ENCODE results near the gene ZNF385D. TPM values are rescaled to one million over a fixed set of nuclear protein-coding genes. Genes with fewer than 3 reads are reported as not detected.

ZNF385D gene
- total RNA-seq, 1 experiment from 2014 or later: 13.0 TPM

GRCh38 chr3:21562243-21562642 is 188.8 kb downstream of the ZNF385D start:
- no peak for ATAC-seq
- no peak for DNase-seq (ENCODE audit: low read depth, low spot score)
- Histone ChIP-seq H3K27me3 (ENCODE audit: control insufficient read depth, insufficient read depth, low read length) (no peaks in the 10 kb centered on the region), H3K36me3 (ENCODE audit: control insufficient read depth, insufficient read depth, low read length) (no peaks in the 10 kb centered on the region), H3K9me3 (ENCODE audit: control insufficient read depth, insufficient read depth, low read depth, low read length) (no peaks in the 10 kb centered on the region), H3K4me1 (ENCODE audit: control insufficient read depth, insufficient read depth, low read length) (no peaks in the 10 kb centered on the region), H3K4me3 (ENCODE audit: low read depth in 2 of 2, low read length in 2 of 2) (no peak overlapping the region), H3K27ac (ENCODE audit: low read length) (no peak overlapping the region)
- in situ Hi-C loops (cut with HindIII; ENCODE audit: low pct_unique_long_range_greater_than_20kb, low sequenced_read_pairs) (no loop called here), intact Hi-C loops (cut with micrococcal nuclease; ENCODE audit: unreplicated experiment) (no loop called here)
- POLR2A ChIA-PET: no interaction called here
- CTCF ChIA-PET: no interaction called here
- TF ChIP-seq TCF7L2 (IDR thresholded peaks at IDR 0.05; ENCODE audit: low read depth, low read length) (no peak), POLR2AphosphoS5 (IDR thresholded peaks at IDR 0.05; ENCODE audit: low read depth, low read length) (no peak), SIN3A (IDR thresholded peaks at IDR 0.05; ENCODE audit: borderline replicate concordance, insufficient read depth, low read depth, low read length) (no peak)
- TF ChIP-seq, protein P1, sequence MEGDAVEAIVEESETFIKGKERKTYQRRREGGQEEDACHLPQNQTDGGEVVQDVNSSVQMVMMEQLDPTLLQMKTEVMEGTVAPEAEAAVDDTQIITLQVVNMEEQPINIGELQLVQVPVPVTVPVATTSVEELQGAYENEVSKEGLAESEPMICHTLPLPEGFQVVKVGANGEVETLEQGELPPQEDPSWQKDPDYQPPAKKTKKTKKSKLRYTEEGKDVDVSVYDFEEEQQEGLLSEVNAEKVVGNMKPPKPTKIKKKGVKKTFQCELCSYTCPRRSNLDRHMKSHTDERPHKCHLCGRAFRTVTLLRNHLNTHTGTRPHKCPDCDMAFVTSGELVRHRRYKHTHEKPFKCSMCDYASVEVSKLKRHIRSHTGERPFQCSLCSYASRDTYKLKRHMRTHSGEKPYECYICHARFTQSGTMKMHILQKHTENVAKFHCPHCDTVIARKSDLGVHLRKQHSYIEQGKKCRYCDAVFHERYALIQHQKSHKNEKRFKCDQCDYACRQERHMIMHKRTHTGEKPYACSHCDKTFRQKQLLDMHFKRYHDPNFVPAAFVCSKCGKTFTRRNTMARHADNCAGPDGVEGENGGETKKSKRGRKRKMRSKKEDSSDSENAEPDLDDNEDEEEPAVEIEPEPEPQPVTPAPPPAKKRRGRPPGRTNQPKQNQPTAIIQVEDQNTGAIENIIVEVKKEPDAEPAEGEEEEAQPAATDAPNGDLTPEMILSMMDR (IDR thresholded peaks at IDR 0.05): no peak
- TF ChIP-seq, protein P2, sequence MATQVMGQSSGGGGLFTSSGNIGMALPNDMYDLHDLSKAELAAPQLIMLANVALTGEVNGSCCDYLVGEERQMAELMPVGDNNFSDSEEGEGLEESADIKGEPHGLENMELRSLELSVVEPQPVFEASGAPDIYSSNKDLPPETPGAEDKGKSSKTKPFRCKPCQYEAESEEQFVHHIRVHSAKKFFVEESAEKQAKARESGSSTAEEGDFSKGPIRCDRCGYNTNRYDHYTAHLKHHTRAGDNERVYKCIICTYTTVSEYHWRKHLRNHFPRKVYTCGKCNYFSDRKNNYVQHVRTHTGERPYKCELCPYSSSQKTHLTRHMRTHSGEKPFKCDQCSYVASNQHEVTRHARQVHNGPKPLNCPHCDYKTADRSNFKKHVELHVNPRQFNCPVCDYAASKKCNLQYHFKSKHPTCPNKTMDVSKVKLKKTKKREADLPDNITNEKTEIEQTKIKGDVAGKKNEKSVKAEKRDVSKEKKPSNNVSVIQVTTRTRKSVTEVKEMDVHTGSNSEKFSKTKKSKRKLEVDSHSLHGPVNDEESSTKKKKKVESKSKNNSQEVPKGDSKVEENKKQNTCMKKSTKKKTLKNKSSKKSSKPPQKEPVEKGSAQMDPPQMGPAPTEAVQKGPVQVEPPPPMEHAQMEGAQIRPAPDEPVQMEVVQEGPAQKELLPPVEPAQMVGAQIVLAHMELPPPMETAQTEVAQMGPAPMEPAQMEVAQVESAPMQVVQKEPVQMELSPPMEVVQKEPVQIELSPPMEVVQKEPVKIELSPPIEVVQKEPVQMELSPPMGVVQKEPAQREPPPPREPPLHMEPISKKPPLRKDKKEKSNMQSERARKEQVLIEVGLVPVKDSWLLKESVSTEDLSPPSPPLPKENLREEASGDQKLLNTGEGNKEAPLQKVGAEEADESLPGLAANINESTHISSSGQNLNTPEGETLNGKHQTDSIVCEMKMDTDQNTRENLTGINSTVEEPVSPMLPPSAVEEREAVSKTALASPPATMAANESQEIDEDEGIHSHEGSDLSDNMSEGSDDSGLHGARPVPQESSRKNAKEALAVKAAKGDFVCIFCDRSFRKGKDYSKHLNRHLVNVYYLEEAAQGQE (IDR thresholded peaks at IDR 0.05; ENCODE audit: insufficient read depth in 1 of 2, low read depth in 2 of 2, low read length in 1 of 2): no peak
- no TSS peak for BruUV-seq (replicated peaks)

GRCh38 chr3:21561472-21561871 is 189.5 kb downstream of the ZNF385D start:
- Histone ChIP-seq H3K36me3 (ENCODE audit: control insufficient read depth, insufficient read depth, low read length) (no peaks in the 10 kb centered on the region), H3K27me3 (ENCODE audit: control insufficient read depth, insufficient read depth, low read length) (no peaks in the 10 kb centered on the region), H3K27ac (ENCODE audit: low read length) (no peak overlapping the region), H3K4me1 (ENCODE audit: control insufficient read depth, insufficient read depth, low read length) (no peaks in the 10 kb centered on the region), H3K4me3 (ENCODE audit: low read depth in 2 of 2, low read length in 2 of 2) (no peak overlapping the region), H3K9me3 (ENCODE audit: control insufficient read depth, insufficient read depth, low read depth, low read length) (no peaks in the 10 kb centered on the region)
- POLR2A ChIA-PET: no interaction called here
- ATAC-seq (no peak), DNase-seq (ENCODE audit: low read depth, low spot score) (no peak)
- CTCF ChIA-PET: no interaction called here
- no TSS peak for BruUV-seq (replicated peaks)
- in situ Hi-C loops (cut with HindIII; ENCODE audit: low pct_unique_long_range_greater_than_20kb, low sequenced_read_pairs) (no loop called here), intact Hi-C loops (cut with micrococcal nuclease; ENCODE audit: unreplicated experiment) (no loop called here)
- TF ChIP-seq POLR2AphosphoS5 (IDR thresholded peaks at IDR 0.05; ENCODE audit: low read depth, low read length): no peak
- TF ChIP-seq TCF7L2 (IDR thresholded peaks at IDR 0.05; ENCODE audit: low read depth, low read length): no peak
- TF ChIP-seq SIN3A (IDR thresholded peaks at IDR 0.05; ENCODE audit: borderline replicate concordance, insufficient read depth, low read depth, low read length): no peak
- TF ChIP-seq, protein P1 (IDR thresholded peaks at IDR 0.05): no peak
- TF ChIP-seq, protein P2 (IDR thresholded peaks at IDR 0.05; ENCODE audit: insufficient read depth in 1 of 2, low read depth in 2 of 2, low read length in 1 of 2): no peak
